LNCAP (cell line): Measurements from ENCODE around the gene ZNF662.

Experiments
- CTCF ChIP-seq: fragments of 450-650 bp; IDR thresholded peaks from 2 replicates; pipeline ENCODE4 v1.5.1; 2017; ENCODE audit warnings: mild to moderate bottlenecking

The ZNF662 gene

GRCh38 chr3:42904076-42904475 is 1.9 kb upstream of the ZNF662 start:
- no peak for TF ChIP-seq CTCF

GRCh38 chr3:42905740-42906069 is 237 bp upstream of the ZNF662 start:
- TF ChIP-seq CTCF = no peak

DNA sequence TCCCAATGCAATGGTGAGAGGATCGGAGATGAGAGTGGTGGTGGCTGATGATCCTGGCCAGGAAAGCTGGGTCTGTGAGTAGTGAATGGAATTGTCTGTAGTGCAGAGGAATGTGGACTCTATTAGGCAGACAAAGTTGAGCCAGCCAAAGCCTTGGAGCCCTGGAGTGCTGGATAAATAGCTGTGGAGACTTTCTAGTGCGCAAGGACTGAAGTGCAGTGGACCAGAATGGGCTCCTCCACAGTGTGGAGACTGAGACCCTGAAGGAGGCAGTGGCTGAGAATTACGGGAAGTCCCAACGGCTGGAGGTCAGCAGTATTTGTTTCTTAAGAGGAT is 874 bp downstream of the ZNF662 start:
- TF ChIP-seq CTCF = no peak

GRCh38 chr3:42908675-42909074 is 2.7 kb downstream of the ZNF662 start:
- no peak for TF ChIP-seq CTCF

GRCh38 chr3:42911551-42911950 is 5.6 kb downstream of the ZNF662 start:
- TF ChIP-seq CTCF = no peak

DNA sequence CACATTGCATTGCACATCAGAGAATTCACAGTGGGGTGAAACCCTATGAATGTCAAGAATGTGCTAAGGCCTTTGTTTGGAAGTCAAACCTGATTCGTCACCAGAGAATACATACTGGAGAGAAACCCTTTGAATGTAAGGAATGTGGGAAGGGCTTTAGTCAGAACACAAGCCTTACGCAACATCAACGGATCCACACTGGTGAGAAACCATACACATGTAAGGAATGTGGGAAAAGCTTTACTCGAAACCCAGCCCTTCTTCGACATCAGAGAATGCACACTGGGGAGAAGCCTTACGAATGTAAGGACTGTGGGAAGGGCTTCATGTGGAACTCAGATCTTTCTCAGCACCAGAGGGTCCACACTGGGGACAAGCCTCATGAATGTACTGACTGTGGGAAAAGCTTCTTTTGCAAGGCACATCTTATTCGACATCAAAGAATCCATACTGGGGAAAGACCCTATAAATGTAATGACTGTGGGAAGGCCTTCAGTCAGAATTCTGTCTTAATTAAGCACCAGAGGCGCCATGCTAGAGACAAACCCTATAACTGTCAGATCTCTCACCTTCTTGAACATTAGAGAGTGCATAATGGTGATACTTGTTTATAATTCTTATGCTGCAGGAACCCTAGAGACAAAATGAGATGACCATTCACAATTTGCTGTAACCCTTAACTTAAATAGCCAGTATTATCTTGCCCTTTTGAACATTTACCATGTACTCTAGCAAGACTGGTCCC is 9.0 kb downstream of the ZNF662 start:
- no peak for TF ChIP-seq CTCF

- TF ChIP-seq CTCF = no peak
Observed at GRCh38 chr3:42923606-42924005, 17.7 kb downstream of the ZNF662 start.

- TF ChIP-seq CTCF = no peak
Observed at GRCh38 chr3:42926310-42926709, 20.4 kb downstream of the ZNF662 start.
